ENCODE results near the gene IMP3. TPM values are rescaled to one million over a fixed set of nuclear protein-coding genes. Genes with fewer than 3 reads are reported as not detected.
A peak's percentile ranks its signal among the peaks of the same experiment; 100 is the strongest.

Gene IMP3
- total and polyA plus RNA-seq, 10 donors, result 51.3 to 177 (median 103) TPM

- no peak for DNase-seq
- Histone ChIP-seq H3K27me3 (replicated peaks in 1 of 7) (no peaks in the 10 kb centered on the region), H3K4me3 (no peak overlapping the region), H3K9me3 (no peaks in the 10 kb centered on the region), H3K36me3 (no peaks in the 10 kb centered on the region), H3K27ac (no peak overlapping the region), H3K4me1 (peaks cover 7 to 56% (median 22%) of the 10 kb centered on the region in 6 donors)
- intact Hi-C loops (cut with DNase I; ENCODE audit: low total_unique reads), result no loop called here
- no peak for TF ChIP-seq POLR2AphosphoS5 (IDR thresholded peaks at IDR 0.05)
- no peak for TF ChIP-seq POLR2A (IDR thresholded peaks at IDR 0.05)
- no peak for TF ChIP-seq CTCF (IDR thresholded peaks at IDR 0.05 in 8 of 11, conservative IDR thresholded peaks at IDR 0.05 in 3 of 11)
- WGBS, 5 donors, result 84 to 87% (median 85%) methylated on average over 6 of the region's 6 CpGs
These were observed 29.8 kb upstream of the IMP3 start for GRCh38 chr15:75669879-75670212.

GRCh38 chr15:75669191-75669878 is 29.3 kb upstream of the IMP3 start:
- WGBS, 5 donors, result 70 to 87% (median 83%) methylated on average over 12 to 14 of the region's 14 CpGs
- TF ChIP-seq CTCF (IDR thresholded peaks at IDR 0.05 in 8 of 11, conservative IDR thresholded peaks at IDR 0.05 in 3 of 11) (no peak), POLR2AphosphoS5 (IDR thresholded peaks at IDR 0.05) (no peak), POLR2A (IDR thresholded peaks at IDR 0.05) (no peak)
- Histone ChIP-seq H3K27me3 (replicated peaks in 1 of 7) (no peaks in the 10 kb centered on the region), H3K36me3 (no peaks in the 10 kb centered on the region), H3K27ac (no peak overlapping the region), H3K4me3 (no peak overlapping the region), H3K4me1 (peaks cover 7 to 53% (median 22%) of the 10 kb centered on the region in 6 donors), H3K9me3 (no peaks in the 10 kb centered on the region)
- no peak for DNase-seq
- intact Hi-C loops (cut with DNase I; ENCODE audit: low total_unique reads), result no loop called here

GRCh38 chr15:75666823-75667501 is 26.9 kb upstream of the IMP3 start:
- WGBS, 5 donors, result 51 to 70% (median 66%) methylated on average over 12 to 15 of the region's 15 CpGs
- Histone ChIP-seq H3K27me3 (replicated peaks in 1 of 7) (no peaks in the 10 kb centered on the region), H3K27ac (peak overlapping the region in 6 of 8 donors; percentile 22 to 49 (median 34)), H3K9me3 (no peaks in the 10 kb centered on the region), H3K4me1 (peaks cover 0 to 30% (median 12%) of the 10 kb centered on the region in 6 donors), H3K4me3 (no peak overlapping the region), H3K36me3 (no peaks in the 10 kb centered on the region)
- TF ChIP-seq POLR2AphosphoS5 (IDR thresholded peaks at IDR 0.05) (peak in 2 of 3 donors; percentile 40 to 48), POLR2A (IDR thresholded peaks at IDR 0.05) (no peak), CTCF (IDR thresholded peaks at IDR 0.05 in 8 of 11, conservative IDR thresholded peaks at IDR 0.05 in 3 of 11) (no peak)
- intact Hi-C loops (cut with DNase I; ENCODE audit: low total_unique reads), result no loop called here
- peak; percentile 63 for DNase-seq

GRCh38 chr15:75663931-75664421 is 24.0 kb upstream of the IMP3 start:
- H3K4me1 ChIP-seq, result peaks cover 2 to 51% (median 22%) of the 10 kb centered on the region in 6 donors
- 82 to 86% (median 85%) methylated on average over 5 to 11 of the region's 11 CpGs for WGBS, 5 donors
- no peak overlapping the region for H3K4me3 ChIP-seq
- H3K27ac ChIP-seq, result no peak overlapping the region
- no peaks in the 10 kb centered on the region for H3K27me3 ChIP-seq (replicated peaks in 1 of 7)
- H3K36me3 ChIP-seq, result peaks cover 0 to 7% (median 0%) of the 10 kb centered on the region in 6 donors
- no peaks in the 10 kb centered on the region for H3K9me3 ChIP-seq
- TF ChIP-seq POLR2A (IDR thresholded peaks at IDR 0.05) (no peak), POLR2AphosphoS5 (IDR thresholded peaks at IDR 0.05) (peak in 1 of 3 donors; percentile 41)
- DNase-seq, result no peak
- intact Hi-C loops (cut with DNase I; ENCODE audit: low total_unique reads), result no loop called here
